ENCODE data around the gene PJA2. TPM values are rescaled to one million over a fixed set of nuclear protein-coding genes. Genes with fewer than 3 reads are reported as not detected.

The PJA2 gene
- total and polyA plus RNA-seq, 10 donors = 15.3 to 133 (median 90.3) TPM

DNA sequence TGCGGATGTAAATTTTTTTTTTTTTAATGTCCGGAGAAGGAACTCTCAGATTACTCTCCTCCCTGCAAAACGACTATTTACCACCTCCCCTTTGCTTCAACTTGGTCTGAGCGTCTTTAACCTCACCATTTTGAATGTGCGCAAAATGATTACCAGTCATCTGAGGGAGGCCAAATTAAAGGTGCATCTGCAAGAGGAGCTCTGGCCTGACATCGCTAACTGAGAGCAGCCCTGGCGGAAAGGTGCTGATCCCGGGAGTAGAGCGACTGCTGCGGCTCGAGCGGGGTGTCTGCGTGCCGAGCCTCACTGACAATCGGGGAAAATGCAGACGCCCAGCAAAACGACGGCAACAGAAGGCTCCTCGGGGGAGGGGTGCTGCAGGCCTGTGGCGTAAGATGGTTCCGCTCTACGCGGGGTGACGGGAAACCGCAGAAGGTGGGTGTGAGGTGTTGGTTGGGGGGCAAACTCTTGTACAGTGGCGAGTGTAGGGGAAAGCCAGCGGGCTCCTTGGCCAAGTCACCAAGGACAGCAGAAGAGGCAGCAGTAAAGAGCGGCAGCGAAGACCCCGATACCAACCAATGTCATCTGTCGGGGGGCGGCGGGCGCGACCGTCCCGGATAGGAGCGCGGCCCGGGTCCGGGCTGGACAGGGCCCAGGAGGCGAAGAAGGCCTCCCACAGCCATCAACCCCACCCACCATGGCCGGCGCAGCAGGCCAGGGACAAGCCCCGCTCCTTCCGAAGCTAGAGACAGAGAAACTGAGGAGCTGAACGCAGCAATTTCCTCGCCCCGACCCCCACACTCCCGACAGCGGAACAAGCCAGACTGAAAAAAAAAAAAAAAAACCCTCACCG is 557 bp downstream of the PJA2 start:
- Histone ChIP-seq H3K9me3 (peaks cover 0 to 10% (median 2%) of the 10 kb centered on the region in 8 donors), H3K36me3 (peaks cover 0 to 5% (median 0%) of the 10 kb centered on the region in 6 donors), H3K27me3 (replicated peaks in 1 of 7) (no peaks in the 10 kb centered on the region), H3K4me3 (peak overlapping the region; percentile 66 to 89 (median 74)), H3K27ac (peak overlapping the region; percentile 97 to 100 (median 99)), H3K4me1 (peaks cover 22 to 67% (median 48%) of the 10 kb centered on the region in 6 donors)
- TF ChIP-seq POLR2AphosphoS5 (IDR thresholded peaks at IDR 0.05) = peak; percentile 80 to 87 (median 85)
- TF ChIP-seq CTCF (IDR thresholded peaks at IDR 0.05 in 8 of 11, conservative IDR thresholded peaks at IDR 0.05 in 3 of 11) = no peak
- TF ChIP-seq POLR2A (IDR thresholded peaks at IDR 0.05) = no peak
- intact Hi-C loops (cut with DNase I; ENCODE audit: low total_unique reads) = loop anchor here (10.0 kb wide), 1 partner anchor 54 kb away; no protein-coding TSS in a partner anchor
- DNase-seq = peak; percentile 95
- WGBS, 5 donors = 0 to 1% (median 0%) methylated on average over 31 to 52 of the region's 52 CpGs

DNA sequence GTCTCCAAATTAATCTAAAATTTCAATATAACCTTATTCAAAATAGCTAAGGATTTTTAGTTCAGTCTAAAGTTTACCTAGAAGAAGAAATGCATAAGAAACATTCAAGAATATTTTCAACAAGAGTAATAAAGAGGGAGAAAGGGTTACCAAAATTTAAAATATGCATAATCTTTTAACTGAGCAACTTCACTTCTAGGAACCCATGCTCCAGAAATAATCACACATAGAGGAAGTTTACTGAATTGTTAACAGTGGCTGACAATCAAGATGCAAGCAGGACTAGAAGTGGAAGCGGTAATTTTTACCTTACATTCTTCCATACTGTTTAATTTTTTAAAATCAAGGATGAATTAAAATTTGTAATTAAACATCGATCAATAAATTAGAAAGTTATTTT is 1.9 kb downstream of the PJA2 start:
- Histone ChIP-seq H3K36me3 (peaks cover 0 to 13% (median 0%) of the 10 kb centered on the region in 6 donors), H3K4me3 (peak overlapping the region; percentile 66 to 89 (median 74)), H3K9me3 (peaks cover 0 to 11% (median 3%) of the 10 kb centered on the region in 8 donors), H3K4me1 (peaks cover 25 to 75% (median 53%) of the 10 kb centered on the region in 6 donors), H3K27ac (peak overlapping the region; percentile 97 to 100 (median 99)), H3K27me3 (replicated peaks in 1 of 7) (no peaks in the 10 kb centered on the region)
- TF ChIP-seq POLR2A (IDR thresholded peaks at IDR 0.05) (no peak), CTCF (IDR thresholded peaks at IDR 0.05 in 8 of 11, conservative IDR thresholded peaks at IDR 0.05 in 3 of 11) (no peak), POLR2AphosphoS5 (IDR thresholded peaks at IDR 0.05) (no peak)
- WGBS, 5 donors = 14 to 46% (median 31%) methylated on average over 2 of the region's 2 CpGs
- intact Hi-C loops (cut with DNase I; ENCODE audit: low total_unique reads) = loop anchor here (10.0 kb wide), 1 partner anchor 53 kb away; no protein-coding TSS in a partner anchor
- no peak for DNase-seq

- no peak for TF ChIP-seq POLR2AphosphoS5 (IDR thresholded peaks at IDR 0.05)
- no peak for TF ChIP-seq CTCF (IDR thresholded peaks at IDR 0.05 in 8 of 11, conservative IDR thresholded peaks at IDR 0.05 in 3 of 11)
- no peak for TF ChIP-seq POLR2A (IDR thresholded peaks at IDR 0.05)
- Histone ChIP-seq H3K27ac (peak overlapping the region in 2 of 8 donors; percentile 99 to 100), H3K4me3 (peak overlapping the region in 1 of 8 donors; percentile 89), H3K9me3 (peaks cover 0 to 11% (median 3%) of the 10 kb centered on the region in 8 donors), H3K27me3 (replicated peaks in 1 of 7) (no peaks in the 10 kb centered on the region), H3K4me1 (peaks cover 32 to 82% (median 65%) of the 10 kb centered on the region in 6 donors), H3K36me3 (peaks cover 0 to 13% (median 0%) of the 10 kb centered on the region in 6 donors)
- WGBS, 5 donors = 83 to 96% (median 89%) methylated on average over 1 of the region's 1 CpG
- intact Hi-C loops (cut with DNase I; ENCODE audit: low total_unique reads) = loop anchor here (10.0 kb wide), 1 partner anchor 52 kb away; no protein-coding TSS in a partner anchor
- DNase-seq = no peak
These were observed 3.1 kb downstream of the PJA2 start for GRCh38 chr5:109406719-109407118.
